Suppressor macrophage treated with lipopolysaccharide for 4 hours (primary cell): Measurements from ENCODE around the gene SPSB1.
A peak's percentile ranks its signal among the peaks of the same experiment; 100 is the strongest.

Experiments used
- DNase-seq: peaks from one replicate; pipeline ENCODE4 v3.0.0-alpha.2; 2020

Gene SPSB1

GRCh38 chr1:9302745-9303524 lies 10.2 kb downstream of the SPSB1 start:
- DNase-seq: no peak

- DNase-seq: no peak
Measured at GRCh38 chr1:9303916-9304315, 11.2 kb downstream of the SPSB1 start.

- DNase-seq: no peak
Measured at GRCh38 chr1:9305216-9305615, 12.5 kb downstream of the SPSB1 start.

- DNase-seq: no peak
Measured at GRCh38 chr1:9306006-9306405, 13.3 kb downstream of the SPSB1 start.

GRCh38 chr1:9307303-9307702 lies 14.6 kb downstream of the SPSB1 start:
- DNase-seq: no peak

- DNase-seq: no peak
Measured at GRCh38 chr1:9308236-9308785, 15.6 kb downstream of the SPSB1 start.

- no peak for DNase-seq
Measured at GRCh38 chr1:9309080-9309479, 16.4 kb downstream of the SPSB1 start.

GRCh38 chr1:9309991-9310390 lies 17.3 kb downstream of the SPSB1 start:
- DNase-seq: no peak

GRCh38 chr1:9311029-9311428 lies 18.3 kb downstream of the SPSB1 start:
- DNase-seq: no peak

GRCh38 chr1:9311479-9311878 lies 18.8 kb downstream of the SPSB1 start:
- no peak for DNase-seq

- DNase-seq: no peak
Measured at GRCh38 chr1:9312168-9312720, 19.6 kb downstream of the SPSB1 start.

GRCh38 chr1:9313576-9313975 lies 20.9 kb downstream of the SPSB1 start:
- no peak for DNase-seq

- DNase-seq: no peak
Measured at GRCh38 chr1:9314111-9314510, 21.4 kb downstream of the SPSB1 start.

- no peak for DNase-seq
Measured at GRCh38 chr1:9314711-9315379, 22.2 kb downstream of the SPSB1 start.

GRCh38 chr1:9315411-9316079 lies 22.9 kb downstream of the SPSB1 start:
- DNase-seq: peak; percentile 82

- DNase-seq: no peak
Measured at GRCh38 chr1:9316080-9316444, 23.4 kb downstream of the SPSB1 start.

GRCh38 chr1:9316512-9316911 lies 23.8 kb downstream of the SPSB1 start:
- no peak for DNase-seq

GRCh38 chr1:9317072-9317471 lies 24.4 kb downstream of the SPSB1 start:
- DNase-seq: no peak

GRCh38 chr1:9317591-9318417 lies 25.1 kb downstream of the SPSB1 start:
- DNase-seq: peak; percentile 34

- DNase-seq: no peak
Measured at GRCh38 chr1:9319208-9319788, 26.6 kb downstream of the SPSB1 start.

- DNase-seq: no peak
Measured at GRCh38 chr1:9319789-9320519, 27.3 kb downstream of the SPSB1 start.
